ENCODE results near the gene ARID4A.
A peak's percentile ranks its signal among the peaks of the same experiment; 100 is the strongest.
"Not testable (repeated sequence)": the region's sequence is repeated elsewhere in the genome, so short reads cannot be mapped to it uniquely, and the experiment has no call there.

ARID4A gene

GRCh38 chr14:58362272-58362671 is 63.9 kb downstream of the ARID4A start:
- not testable (repeated sequence) for DNase-seq

- DNase-seq = no peak
Measured at GRCh38 chr14:58362798-58363412, 64.5 kb downstream of the ARID4A start.

GRCh38 chr14:58364316-58364715 is 66.0 kb downstream of the ARID4A start:
- DNase-seq = no peak

GRCh38 chr14:58367296-58367695 is 68.9 kb downstream of the ARID4A start:
- DNase-seq = no peak

- DNase-seq = no peak
Measured at GRCh38 chr14:58368956-58369355, 70.6 kb downstream of the ARID4A start.

- DNase-seq = no peak
Measured at GRCh38 chr14:58376791-58377190, 78.4 kb downstream of the ARID4A start.

- no peak for DNase-seq
Measured at GRCh38 chr14:58390830-58391229, 92.5 kb downstream of the ARID4A start.

GRCh38 chr14:58395562-58395811 is 97.1 kb downstream of the ARID4A start:
- no peak for DNase-seq

GRCh38 chr14:58395812-58396788 is 97.7 kb downstream of the ARID4A start, which contains the start of gene TOMM20L:
Gene TOMM20L (plus strand): TSS chr14:58395930. CDS start chr14:58395958, 28 bp downstream.
- DNase-seq = peak; percentile 79

- no peak for DNase-seq
Measured at GRCh38 chr14:58397156-58397555, 98.8 kb downstream of the ARID4A start.

- no peak for DNase-seq
Measured at GRCh38 chr14:58398495-58398894, 100.1 kb downstream of the ARID4A start.

- DNase-seq = no peak
Measured at GRCh38 chr14:58398895-58399294, 100.5 kb downstream of the ARID4A start.

GRCh38 chr14:58401587-58401986 is 103.2 kb downstream of the ARID4A start:
- DNase-seq = no peak

- DNase-seq = no peak
Measured at GRCh38 chr14:58408681-58409215, 110.4 kb downstream of the ARID4A start.

GRCh38 chr14:58414845-58415244 is 116.5 kb downstream of the ARID4A start:
- DNase-seq = no peak

- DNase-seq = no peak
Measured at GRCh38 chr14:58415636-58416547, 117.5 kb downstream of the ARID4A start.

- not testable (repeated sequence) for DNase-seq
Measured at GRCh38 chr14:58416934-58417333, 118.6 kb downstream of the ARID4A start.

Measured in stimulated activated CD4-positive, alpha-beta T cell treated with anti-CD3 and anti-CD28 coated beads, Interleukin-15, amount 100 ng/mL, for 24 hours (primary cell).